Measurements from ENCODE around the gene SFI1.
"Not testable (repeated sequence)": the region's sequence is repeated elsewhere in the genome, so short reads cannot be mapped to it uniquely, and the experiment has no call there.

The SFI1 gene

DNA sequence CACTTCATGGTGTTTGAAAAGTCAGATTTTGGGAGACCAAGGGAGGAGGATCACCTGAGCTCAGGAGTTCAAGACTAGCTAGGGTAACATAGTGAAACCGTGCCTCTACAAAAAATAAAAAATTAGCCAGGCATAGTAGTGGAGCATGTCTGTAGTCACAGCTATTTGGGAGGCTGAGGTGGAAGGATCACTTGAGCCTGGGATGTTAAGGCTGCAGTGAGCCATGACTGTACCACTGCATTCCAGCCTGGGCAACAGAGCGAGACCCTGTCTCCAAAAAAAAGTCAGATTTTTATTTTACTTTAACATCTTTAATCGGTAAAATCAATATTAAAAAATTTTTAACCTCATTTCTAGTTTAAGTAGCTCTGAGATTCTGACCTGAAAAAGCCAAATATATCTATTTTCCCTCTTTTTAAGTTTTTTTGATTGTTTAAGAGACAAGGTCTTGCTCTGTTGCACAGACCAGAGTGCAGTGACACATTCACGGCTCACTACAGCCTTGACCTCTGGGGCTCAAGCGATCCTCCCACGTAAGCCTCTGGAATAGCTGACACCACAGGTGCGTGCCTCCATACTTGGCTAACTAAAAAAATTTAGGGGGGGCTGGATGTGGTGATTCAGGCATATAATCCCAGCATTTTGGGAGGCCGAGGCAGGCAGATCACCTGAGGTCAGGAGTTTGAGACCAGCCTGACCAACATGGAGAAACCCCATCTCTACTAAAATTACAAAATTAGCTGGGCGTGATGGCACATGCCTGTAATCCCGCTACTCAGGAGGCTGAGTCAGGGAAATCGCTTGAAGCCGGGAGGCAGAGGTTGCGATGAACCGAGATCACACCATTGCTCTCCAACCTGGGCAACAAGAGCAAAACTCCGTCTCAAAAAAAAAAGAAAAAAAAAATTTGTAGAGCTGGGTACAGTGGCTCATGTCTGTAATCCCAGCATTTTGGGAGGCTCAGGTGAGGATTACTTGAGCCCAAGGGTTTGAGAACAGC lies 48.4 kb downstream of the SFI1 start:
- DNase-seq (ENCODE audit: low spot score), result peak; percentile 96

DNA sequence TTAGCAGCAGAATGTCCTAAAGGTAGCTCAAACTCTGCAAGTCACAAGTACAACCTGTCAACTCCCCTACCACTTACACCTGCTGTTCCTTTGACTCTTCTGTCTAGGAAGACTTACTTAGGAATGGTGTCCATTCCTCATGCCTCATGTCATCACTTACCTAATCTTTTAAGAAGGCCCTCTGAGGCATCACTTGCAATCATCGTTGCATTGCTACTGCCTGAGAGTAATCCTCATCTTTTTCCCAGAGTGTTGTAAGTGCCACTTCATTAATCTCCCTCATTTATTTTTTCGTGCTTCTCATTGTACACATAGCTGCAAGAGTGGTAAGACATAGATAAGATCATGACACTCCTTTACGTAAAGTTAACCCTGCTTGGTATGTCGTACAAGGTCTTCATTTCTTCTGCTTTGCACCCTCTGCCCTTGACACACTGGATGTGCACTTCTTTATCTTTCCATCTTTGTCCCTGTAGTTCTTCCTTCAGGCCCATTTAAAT lies 54.6 kb downstream of the SFI1 start:
- no peak for DNase-seq (ENCODE audit: low spot score)

DNA sequence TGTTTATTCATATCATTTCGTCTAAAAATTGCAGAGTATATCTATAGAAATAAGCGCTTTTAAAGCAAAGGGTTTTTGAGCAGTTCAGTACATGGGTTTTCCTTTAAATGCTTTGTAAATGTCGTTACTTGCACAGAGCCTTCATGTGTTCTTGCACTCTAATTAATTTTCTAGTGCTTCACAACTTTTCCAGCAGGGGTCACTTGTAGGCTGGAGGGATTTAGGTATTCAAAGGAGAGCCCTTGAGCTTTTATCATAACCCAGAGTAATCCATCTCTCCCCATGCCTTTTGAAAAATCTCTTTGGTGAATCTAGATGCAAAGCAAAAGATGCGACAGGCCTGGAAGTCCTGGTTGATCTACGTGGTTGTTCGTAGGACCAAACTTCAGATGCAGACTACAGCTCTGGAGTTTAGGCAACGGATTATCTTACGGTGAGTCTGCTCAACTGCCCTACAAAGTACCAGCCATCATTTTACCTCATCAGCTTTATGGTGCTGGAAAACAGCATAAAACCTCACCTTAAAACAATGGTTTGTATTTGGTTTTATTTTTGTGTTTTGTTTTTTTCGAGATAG lies 60.4 kb downstream of the SFI1 start:
- peak; percentile 36 for DNase-seq (ENCODE audit: low spot score)

DNA sequence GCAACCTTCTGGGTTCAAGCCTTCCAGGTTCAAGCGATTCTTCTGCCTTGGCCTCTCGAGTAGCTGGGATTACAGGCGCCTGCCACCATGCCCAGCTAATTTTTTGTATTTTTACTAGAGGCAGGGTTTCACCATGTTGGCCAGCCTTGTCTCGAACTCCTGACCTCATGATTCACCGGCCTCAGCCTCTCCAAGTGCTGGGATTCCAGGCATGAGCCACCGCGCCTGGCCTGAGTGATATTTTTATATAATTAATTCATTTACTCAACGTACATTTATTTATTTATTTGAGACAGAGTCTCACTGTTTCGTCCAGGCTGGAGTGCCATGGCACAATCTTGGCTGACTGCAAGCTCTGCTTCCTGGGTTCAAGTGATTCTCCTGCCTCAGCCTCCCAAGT lies 62.2 kb downstream of the SFI1 start:
- DNase-seq (ENCODE audit: low spot score), result not testable (repeated sequence)

DNA sequence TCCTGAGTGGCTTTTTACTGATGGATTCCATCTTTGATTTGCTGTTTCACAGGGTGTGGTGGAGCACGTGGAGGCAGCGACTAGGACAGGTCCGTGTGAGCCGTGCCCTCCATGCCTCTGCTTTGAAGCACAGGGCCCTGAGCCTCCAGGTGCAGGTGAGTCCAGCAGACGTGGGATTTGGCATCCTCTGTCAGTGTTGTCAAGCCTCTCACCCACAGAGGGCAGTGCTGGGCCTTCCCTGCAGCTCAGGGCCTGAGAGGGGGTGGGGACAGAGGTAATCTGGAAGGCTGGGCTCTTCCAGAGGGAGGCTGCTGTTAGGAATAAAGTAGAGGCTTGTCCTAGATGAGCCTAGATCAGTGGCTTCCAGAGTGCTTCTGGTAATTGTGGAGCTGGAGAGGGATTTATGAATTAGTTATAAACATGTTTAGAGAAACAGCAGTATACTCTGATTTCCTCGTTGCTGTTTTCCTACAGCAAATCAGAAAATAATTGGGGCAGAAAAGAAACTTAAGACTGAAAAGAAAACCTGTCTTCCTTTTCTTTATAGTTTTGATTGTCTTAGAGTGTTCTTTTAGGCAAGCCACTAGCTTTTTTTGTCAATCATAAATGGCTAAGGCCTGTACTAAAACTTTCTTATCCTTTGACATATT lies 65.0 kb downstream of the SFI1 start:
- peak; percentile 79 for DNase-seq (ENCODE audit: low spot score)

DNA sequence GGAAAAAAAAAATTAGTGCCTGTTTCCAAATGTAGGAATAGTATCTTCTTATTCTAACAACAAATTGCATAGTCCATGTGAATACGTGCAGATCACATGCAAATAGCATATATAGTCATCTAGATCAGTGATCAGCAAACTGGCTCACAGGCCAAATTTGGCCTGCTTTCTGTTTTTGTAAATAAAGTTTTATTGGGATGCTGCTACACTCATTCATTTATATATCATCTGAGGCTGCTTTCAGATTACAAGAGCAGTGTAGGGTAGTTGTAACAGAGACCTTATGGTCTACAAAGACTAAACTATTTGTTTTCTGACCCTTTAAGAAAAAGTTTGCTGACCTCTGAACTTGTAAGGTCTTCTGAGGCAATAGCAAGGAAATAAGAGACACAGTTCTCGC lies 65.6 kb downstream of the SFI1 start:
- DNase-seq (ENCODE audit: low spot score), result no peak

DNA sequence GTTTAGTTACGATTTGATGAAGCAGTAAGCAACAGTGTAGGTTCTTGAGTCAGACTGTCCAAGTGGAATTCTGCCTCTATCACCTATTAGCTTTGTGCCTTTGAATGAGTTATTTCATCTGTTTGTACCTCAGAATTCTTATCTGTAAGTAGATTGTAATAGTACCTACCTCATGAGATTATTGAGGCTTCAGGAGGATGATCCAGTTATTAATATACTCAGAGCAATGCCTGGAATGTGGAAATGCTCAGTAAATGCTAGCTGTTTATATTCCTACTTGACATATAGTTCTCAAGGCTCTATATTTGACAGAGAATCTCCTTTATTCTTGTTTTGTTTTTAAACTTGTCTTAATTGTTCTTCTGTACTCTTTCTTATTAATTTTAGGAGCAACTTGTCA lies 70.1 kb downstream of the SFI1 start:
- DNase-seq (ENCODE audit: low spot score), result peak; percentile 13

DNA sequence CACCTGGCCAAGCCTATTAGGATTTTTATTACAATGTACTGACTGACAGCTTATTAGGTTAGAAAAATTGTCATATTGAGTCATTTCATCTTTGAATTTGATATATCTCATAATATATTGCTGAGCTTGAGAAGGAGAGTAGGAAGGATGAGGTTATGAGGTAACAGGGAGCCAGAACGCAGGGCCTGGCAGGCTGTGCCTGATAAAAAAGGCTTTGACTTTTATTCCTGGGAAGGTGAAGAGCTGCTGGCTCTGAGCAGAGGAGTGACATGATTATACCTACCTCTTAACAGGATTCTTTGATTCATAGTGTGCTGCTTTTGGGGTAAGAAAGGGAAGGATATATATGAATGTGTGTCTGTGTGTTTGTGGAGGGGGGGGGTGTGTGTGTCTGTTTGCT lies 70.9 kb downstream of the SFI1 start:
- no peak for DNase-seq (ENCODE audit: low spot score)

DNA sequence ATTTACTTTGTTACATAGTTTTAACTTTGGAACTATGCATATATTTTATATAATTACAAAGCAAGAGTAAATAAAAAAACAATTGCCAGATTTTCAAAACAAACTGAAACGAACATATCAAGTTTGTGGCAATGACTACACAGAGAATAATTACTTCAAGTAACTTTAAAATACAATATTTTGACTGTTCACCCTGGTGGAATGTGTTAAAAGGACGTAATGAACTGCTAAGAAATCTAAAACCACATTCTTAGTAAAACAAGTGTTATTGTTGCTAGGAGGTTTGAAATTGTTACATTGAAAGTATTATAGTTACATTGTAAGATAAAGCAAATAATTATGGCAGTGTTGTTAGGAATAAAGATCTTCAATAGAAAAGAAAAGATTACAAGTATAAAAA lies 71.4 kb downstream of the SFI1 start:
- no peak for DNase-seq (ENCODE audit: low spot score)

DNA sequence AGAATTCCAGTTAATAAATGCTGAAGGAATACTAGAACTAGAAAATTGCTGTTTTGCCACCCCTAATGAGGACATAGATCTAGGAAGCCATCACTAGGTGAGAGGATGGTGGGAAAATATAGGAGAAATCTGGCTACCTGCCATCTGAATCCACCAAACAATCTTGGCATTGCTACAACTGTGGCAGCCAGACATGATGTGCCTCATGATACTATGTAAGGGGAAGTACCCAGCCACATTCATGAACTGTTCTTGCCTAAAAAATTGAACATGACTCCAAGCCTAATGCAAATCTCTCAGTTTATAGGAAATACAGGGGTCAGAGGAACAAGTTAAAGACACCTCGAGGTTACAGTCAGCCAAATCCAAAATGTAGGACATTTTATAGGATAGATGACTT lies 72.8 kb downstream of the SFI1 start:
- no peak for DNase-seq (ENCODE audit: low spot score)

DNA sequence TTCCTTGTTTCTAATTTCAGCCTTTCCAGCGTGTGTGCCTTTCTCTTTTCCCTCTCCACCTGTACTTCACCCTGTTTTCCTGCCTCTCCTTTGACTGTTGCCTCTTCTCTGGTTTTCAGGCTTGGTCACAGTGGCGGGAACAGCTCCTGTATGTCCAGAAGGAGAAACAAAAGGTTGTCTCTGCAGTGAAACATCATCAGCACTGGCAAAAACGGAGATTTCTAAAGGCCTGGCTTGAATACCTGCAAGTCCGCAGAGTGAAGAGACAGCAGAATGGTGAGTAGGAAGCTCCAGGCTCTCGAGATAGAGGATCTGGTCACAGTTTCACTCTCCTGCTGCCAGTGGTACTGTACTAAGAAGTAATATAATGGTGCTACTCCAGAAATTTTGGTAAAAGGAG lies 76.6 kb downstream of the SFI1 start:
- DNase-seq (ENCODE audit: low spot score), result no peak

DNA sequence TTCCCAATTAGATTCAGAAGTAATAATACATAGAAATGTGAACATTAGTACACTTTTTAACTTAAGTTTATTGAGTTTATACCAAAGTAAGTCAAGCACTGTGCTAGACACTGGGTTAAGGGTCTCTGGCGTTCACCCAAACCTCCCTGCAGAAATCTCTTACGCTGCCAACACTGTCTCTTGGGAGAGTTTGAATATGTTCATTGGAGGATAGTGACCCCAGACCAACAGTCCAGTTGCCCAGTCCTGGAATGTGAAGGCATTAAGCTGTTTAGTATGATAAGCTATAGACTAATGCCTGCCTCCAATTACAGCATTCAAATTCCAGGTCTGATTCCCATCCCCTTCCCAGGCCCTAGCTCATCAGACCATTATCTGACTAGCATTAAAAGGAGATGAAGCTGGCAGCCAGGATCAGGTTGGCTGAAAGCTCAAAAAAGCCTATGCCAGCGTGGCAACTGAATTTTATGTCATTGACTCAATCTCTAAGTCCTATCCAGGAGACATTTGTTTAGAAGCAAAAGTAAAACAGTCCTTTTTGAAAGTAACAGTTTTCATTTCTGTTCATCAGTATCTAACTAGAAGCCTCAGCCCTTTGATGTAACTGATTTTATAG lies 77.8 kb downstream of the SFI1 start:
- DNase-seq (ENCODE audit: low spot score), result no peak

DNA sequence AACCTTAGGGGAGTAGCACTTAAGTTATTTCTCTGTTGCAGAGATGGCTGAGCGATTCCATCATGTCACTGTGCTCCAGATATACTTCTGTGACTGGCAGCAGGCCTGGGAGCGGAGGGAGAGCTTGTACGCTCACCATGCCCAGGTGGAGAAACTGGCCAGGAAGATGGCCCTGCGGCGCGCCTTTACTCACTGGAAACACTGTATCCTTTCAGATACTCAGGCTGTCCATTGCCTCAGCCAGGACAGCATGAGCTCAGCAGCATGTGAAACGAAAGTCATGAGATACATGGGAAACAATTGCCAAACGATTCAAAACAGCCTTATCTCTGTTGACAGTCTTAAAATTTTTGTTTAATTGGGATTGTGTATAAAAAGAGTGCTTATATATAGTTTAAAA lies 78.9 kb downstream of the SFI1 start:
- no peak for DNase-seq (ENCODE audit: low spot score)

DNA sequence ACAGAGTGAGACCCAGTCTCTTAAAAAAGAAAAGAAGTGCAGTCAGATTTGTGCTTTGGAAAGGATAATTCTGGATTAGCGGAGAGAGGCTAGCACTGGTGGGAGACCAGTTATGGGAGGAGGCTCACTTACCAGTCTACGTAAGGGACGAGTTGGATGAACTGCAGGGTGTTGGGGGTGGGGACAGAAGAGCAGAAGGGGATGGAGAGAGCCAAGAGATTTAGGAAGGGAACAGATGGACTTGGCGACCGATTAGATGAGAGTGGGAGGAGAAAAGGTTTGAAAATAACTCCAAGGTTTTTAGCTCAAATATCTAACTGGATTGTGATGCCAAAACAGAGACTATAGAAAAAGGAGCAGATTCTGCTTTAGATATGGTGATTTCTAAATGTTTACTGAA lies 81.4 kb downstream of the SFI1 start:
- DNase-seq (ENCODE audit: low spot score), result no peak

DNA sequence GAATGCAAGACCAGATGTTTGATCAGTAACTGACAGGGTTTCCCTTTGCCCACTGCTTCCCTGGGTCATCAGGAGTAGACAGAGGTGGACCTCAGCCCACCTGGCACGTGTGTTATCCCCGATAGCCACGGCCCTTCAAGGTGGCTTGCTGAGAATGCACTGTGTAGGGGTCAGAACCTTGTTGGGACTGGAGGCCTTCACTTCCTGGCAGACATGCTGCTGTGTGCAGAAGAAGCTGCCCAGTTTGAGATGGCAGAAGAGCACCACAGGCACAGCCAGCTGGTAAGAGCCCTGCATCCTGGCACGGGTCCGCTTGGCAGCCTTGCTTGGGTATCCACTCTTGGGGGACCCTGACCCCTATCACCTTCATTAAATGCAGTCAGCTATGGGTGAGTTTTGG lies 81.8 kb downstream of the SFI1 start:
- DNase-seq (ENCODE audit: low spot score), result no peak

DNA sequence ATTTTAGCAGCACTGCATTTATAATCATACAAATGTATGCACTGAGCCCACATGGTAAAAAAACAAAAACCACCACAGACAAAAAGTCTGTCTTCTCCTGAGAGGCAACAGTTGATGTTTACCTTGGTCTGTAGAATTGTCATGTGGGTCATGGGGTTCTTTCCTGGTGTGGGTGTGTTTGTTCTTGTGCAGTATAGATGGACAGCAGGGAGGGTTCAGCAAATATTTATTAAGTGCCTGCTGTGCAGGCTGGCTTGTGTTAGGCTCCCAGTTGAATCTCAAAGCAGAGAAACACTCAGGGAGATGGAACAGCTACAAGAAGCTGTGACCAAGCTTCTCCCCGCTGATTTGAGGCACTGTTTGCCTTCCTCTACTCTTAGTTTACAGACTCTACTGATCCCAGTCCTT lies 83.5 kb downstream of the SFI1 start:
- DNase-seq (ENCODE audit: low spot score), result no peak

DNA sequence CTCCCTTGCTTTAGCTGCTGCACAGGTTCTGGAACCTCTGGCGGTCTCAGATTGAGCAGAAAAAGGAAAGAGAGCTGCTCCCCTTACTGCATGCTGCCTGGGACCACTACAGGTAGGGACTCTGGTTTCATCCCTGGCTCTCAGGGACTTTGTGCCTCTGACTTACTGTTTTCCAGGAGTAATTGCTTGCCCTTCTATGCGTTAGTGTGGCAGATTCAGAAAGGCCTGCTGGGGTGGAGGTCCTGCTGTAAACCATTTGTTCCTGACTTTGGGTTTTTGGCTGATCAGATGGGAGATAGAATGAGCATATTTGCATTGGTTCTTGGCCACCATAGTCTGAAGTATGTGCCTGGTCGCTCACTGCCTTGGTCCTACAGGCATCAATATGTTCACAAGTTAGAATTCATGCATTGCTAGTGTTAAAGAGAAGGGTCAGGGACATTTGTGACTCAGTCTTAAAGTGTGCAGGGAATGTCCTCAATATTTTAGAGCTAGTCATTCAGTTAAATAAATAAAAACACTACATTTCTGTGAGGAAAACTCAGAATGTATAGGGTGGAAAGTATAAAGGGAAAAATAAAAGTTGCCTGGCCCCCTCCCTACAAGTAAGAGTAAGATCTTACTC lies 87.6 kb downstream of the SFI1 start:
- DNase-seq (ENCODE audit: low spot score), result peak; percentile 11

DNA sequence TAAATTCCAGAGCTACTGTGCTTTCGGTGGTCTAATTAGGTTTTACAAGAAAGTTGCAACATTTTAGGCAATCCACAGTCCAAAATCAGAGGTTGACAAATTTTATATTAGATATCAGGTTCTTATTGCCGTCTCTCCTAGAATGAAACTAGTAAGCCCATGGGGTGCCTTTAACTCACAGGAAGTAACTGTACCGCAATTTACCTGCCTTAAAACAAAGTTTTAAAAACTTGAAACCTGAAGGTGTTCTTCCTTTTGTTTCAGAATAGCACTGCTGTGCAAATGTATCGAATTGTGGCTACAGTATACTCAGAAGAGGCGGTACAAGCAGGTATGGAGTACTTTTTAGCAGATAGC lies 88.4 kb downstream of the SFI1 start:
- no peak for DNase-seq (ENCODE audit: low spot score)

DNA sequence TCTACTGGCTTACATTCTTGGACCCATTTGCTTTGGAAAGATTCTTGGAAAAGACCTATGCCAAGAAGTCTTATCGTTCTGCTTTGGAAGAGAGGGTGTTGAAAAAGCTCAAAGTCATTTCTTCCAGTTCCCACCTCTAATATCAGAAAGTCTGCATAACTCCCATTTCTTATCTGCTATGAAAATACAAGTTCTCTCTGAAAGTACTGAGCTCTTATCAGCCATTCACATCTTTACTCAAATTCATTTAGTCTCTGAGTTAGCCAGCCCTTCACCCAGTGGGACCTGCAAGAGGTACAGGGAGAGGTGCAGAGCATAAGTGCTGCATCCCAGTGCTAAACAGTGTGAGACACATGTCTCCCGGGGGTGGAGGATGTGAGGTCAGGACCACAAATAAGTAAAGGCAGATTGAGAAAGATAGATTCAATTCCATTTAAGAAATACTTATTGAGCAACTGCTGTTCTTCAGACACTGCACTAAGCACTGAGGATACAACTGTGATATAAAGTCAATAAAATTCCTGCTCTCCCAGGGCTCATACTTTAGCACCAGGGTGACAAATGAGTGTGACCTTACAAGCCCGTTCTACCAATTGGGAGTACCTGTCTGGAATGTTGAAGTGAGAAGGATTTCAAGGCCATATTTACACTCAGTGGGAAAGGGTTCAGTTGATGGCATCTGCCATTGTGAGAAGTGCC lies 89.0 kb downstream of the SFI1 start:
- DNase-seq (ENCODE audit: low spot score), result no peak

DNA sequence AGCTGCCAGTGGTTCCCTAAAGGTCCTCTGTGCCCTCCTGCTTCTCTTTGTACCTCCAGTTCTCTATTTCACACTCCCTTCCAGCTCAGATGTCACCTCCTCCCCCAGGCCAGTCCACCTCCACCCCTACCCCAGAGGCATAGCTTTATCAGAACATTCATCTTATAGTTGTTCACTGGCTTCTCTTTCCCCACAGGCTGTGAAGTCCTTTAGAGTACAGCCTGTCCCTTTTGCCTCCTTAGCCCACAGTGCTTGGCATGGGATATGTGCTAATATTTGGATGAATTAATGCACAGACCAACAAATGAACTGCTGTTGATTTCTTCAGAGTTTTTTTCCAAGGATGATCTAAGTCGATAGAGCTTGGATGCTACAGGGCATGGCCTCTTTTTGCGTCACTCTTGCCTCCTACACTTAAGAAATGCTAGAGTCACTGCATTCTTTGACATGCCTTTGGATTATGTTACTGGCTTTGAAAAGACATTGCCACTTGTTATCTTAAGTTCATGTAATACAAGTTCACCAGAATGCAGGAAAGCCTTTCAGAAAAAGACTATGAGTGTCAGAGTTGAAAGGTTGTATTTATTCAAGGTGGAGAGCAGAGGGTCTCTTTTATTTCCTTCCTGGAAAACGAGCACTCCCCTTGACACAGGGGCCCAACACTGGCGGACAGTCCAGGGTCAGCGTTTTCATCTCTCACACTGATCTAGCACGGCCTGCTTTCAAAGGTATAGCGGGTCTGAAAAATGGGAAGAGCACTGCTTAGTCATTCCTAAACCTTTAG lies 90.0 kb downstream of the SFI1 start:
- no peak for DNase-seq (ENCODE audit: low spot score)

Measured in kidney tubule cell (primary cell).